Choroid plexus epithelial cell (primary cell): ENCODE data around the gene MICAL3.

Source experiments
- DNase-seq: peaks from one replicate; pipeline ENCODE4 v3.0.0-alpha.2; 2010; ENCODE audit warnings: low read depth
- H3K4me3 ChIP-seq: 2 replicates; pipeline ENCODE4 v1.5.1; 2011; ENCODE audit warnings: low read depth, mild to moderate bottlenecking, control low read depth, low read length, moderate library complexity
- CTCF ChIP-seq: conservative IDR thresholded peaks from 2 replicates; pipeline ENCODE4 v1.5.1; 2011; ENCODE audit warnings: low read depth, mild to moderate bottlenecking, control low read depth, inconsistent platforms, low read length, moderate library complexity

MICAL3 gene

DNA sequence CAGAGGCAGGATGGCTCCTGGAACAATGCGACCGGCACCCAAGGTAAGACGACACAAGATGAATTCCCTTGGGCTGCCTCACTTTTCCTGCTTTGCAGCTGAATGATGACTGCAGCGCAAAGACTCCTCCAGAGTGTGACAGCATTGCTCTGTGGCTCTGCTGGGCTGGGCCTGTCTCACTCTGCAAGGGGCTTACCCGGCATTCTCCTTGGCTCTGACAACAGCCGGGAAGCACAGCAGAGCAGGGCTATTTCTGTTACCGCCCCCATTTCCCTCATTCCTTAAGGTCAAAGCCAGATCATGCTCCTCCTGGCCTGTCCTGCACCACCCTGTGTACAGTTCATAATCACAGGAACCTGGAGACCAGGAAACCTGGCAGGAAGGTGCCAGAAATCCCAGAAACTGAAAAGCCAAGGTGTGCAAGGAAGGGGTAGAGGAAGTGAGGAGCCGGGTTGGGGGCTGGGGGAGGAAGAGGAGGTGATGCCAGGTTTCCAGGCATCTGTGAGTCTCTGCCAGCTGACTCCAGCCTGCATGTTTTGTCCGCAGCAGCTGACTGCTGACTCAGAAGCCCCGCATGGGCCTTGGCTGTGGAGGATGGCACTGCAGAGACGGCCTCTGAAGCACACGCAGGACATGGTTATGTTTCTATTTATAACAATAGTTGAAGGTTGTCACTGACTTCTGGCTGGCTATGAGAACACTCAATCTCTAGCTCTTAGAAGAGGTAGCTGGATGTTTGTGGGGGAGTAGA is 113.6 kb downstream of the MICAL3 start:
- TF ChIP-seq CTCF = peak; percentile 69
- DNase-seq = peak; percentile 86
- peak overlapping the region; percentile 6 for H3K4me3 ChIP-seq

- no peak overlapping the region for H3K4me3 ChIP-seq
- no peak for DNase-seq
- no peak for TF ChIP-seq CTCF
Measured at GRCh38 chr22:17907748-17908051, 116.7 kb downstream of the MICAL3 start.

DNA sequence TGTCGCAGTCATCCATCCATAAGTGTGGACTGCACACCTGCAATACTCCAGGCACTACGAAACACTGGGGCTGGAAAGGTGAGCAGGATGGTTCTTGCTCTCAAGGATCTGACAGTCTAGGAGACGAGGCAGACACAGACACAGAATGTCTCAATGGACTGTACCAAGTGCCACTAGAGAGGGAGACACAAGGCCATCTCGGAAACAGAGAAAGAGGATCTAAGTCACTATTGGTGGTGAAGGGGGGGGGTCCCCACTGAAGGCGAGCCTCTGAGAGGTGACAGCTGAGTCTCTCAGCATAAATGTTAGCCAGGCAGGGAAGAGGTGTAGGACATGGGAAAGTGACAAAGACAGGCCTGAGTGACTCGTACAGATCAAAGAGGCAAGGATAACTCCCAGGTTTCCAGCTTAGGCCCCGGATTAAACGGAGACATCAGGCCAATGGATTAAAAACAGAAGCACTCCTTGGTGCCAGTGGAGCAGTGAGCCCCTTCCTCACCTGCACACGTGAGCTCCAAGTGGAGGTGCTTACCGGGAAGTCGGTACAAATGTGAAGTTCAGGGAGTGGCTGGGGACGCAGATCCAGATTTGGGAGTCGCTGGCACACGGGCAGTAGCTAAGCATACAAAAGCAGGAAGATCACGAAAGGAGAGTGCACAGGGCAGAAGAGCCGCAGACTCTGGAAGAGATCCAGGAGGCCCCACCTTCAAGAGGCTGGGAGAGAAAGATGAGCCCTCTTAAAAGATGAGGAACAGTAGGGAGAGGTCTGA is 117.2 kb downstream of the MICAL3 start:
- no peak for TF ChIP-seq CTCF
- H3K4me3 ChIP-seq = no peak overlapping the region
- DNase-seq = no peak

DNA sequence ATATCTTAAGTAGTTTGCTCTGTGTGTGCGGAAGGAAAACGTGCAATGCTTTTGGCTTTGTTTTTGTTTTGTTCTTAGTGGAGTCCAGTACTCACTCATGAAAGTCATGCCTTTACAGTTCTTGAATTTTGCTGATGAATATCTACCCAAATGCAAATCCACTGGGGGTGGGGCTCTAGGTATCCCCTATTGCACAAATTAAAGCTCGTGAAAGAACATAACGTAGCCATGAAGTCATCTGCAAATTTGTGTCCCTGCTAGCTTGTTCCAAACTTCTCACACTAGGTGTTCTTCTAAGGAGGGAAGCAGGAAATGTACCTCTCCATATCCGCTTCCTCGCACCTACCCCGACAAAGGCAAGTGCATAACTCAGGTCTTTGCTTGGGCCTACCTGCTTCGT is 118.9 kb downstream of the MICAL3 start:
- no peak overlapping the region for H3K4me3 ChIP-seq
- no peak for TF ChIP-seq CTCF
- no peak for DNase-seq

- no peak overlapping the region for H3K4me3 ChIP-seq
- TF ChIP-seq CTCF = no peak
Measured at GRCh38 chr22:17903564-17904295, 120.6 kb downstream of the MICAL3 start.

GRCh38 chr22:17902960-17903359 is 121.4 kb downstream of the MICAL3 start:
- H3K4me3 ChIP-seq = no peak overlapping the region
- TF ChIP-seq CTCF = no peak
- no peak for DNase-seq

More at GRCh38 chr22:17903564-17904295, 120.6 kb downstream of the MICAL3 start:
- no peak for DNase-seq
